SJSA1 (cell line): ENCODE data around the gene TSPOAP1. TPM values are rescaled to one million over a fixed set of nuclear protein-coding genes. Genes with fewer than 3 reads are reported as not detected.

Experiments used
- DNase-seq, 2 experiments: peaks; one replicate each; pipeline ENCODE4 v3.0.0-alpha.2; 2015 to 2020; ENCODE audit warnings: low spot score in 2 of 2, low read depth in 1 of 2
- H3K27ac ChIP-seq: fragments of 250-450 bp; sonication (Bioruptor Pico); 2 replicates; pipeline ENCODE4 v1.5.1; 2020; ENCODE audit warnings: mild to moderate bottlenecking, moderate library complexity
- H3K27me3 ChIP-seq: fragments of 250-450 bp; sonication (Bioruptor Pico); replicated peaks from 2 replicates; pipeline ENCODE4 v1.5.1; 2020; ENCODE audit warnings: mild to moderate bottlenecking, moderate library complexity
- H3K36me3 ChIP-seq: fragments of 250-450 bp; sonication (Bioruptor Pico); 2 replicates; pipeline ENCODE4 v1.5.1; 2020; ENCODE audit warnings: mild to moderate bottlenecking
- H3K4me1 ChIP-seq: fragments of 250-450 bp; sonication (Bioruptor Pico); replicated peaks from 2 replicates; pipeline ENCODE4 v1.6.1; 2021; ENCODE audit warnings: mild to moderate bottlenecking
- H3K4me3 ChIP-seq: fragments of 250-450 bp; sonication (Bioruptor Pico); 2 replicates; pipeline ENCODE4 v1.5.1; 2020; ENCODE audit warnings: mild to moderate bottlenecking
- H3K9me3 ChIP-seq: fragments of 250-450 bp; sonication (Bioruptor Pico); replicated peaks from 2 replicates; pipeline ENCODE4 v1.5.1; 2020; ENCODE audit warnings: mild to moderate bottlenecking
- total RNA-seq: library from RNA; depleted of rRNA; stranded (reverse); fragments of >200 nt; shearing (Covaris generic); gene quantifications from 2 replicates; pipeline ENCODE4 v1.2.3, GENCODE V29; 2014

The TSPOAP1 gene
- total RNA-seq, 1 experiment from 2014 or later: 0.05 TPM

DNA sequence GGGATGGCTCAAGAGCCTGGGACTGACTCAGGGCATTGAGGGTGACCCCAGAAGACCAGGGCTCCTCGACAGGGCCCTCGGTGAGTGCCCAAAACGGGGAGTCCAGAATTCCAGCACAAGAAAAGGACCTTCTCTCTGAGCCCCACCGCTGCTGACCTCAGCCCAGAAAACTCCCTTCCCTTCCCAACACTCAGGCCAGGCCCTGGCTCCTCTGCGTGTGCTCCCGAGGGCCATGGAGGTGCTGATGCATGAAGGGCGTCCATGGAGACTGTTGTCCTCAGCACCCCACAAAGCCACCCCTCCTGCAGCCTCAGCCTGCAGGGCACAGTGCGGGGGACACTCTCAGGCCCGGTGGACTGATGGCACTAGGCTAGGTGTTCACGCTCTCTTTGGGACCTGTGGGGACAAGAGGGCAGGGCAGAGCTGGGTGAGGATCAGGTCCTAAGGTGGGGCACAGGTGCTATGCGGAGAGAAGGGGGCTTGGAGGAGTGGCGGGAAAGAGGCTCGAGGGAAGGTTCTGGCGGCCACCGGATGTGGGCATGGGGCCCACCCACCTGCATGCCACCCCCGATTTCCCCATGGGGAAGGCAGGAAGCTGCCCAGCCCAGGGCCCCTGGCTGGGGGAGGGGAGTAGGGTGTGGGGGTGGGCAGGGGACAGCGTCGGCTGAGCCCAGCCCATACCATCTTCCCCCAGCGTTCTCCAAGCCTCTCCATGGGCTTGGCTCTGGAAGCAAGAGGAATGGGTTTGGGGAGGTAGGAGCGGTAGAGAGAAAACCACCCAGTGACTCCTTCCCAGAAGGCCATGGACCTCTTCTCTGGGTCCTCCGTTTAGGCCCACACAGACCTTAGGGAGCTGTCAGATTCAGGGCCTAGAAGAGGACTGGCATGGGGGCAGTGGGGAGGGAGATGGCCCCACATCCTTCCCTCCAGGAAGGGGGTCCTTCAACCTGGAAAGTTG lies 4.5 kb upstream of the TSPOAP1 start:
- H3K27me3 ChIP-seq: peaks cover 3% of the 10 kb centered on the region

DNA sequence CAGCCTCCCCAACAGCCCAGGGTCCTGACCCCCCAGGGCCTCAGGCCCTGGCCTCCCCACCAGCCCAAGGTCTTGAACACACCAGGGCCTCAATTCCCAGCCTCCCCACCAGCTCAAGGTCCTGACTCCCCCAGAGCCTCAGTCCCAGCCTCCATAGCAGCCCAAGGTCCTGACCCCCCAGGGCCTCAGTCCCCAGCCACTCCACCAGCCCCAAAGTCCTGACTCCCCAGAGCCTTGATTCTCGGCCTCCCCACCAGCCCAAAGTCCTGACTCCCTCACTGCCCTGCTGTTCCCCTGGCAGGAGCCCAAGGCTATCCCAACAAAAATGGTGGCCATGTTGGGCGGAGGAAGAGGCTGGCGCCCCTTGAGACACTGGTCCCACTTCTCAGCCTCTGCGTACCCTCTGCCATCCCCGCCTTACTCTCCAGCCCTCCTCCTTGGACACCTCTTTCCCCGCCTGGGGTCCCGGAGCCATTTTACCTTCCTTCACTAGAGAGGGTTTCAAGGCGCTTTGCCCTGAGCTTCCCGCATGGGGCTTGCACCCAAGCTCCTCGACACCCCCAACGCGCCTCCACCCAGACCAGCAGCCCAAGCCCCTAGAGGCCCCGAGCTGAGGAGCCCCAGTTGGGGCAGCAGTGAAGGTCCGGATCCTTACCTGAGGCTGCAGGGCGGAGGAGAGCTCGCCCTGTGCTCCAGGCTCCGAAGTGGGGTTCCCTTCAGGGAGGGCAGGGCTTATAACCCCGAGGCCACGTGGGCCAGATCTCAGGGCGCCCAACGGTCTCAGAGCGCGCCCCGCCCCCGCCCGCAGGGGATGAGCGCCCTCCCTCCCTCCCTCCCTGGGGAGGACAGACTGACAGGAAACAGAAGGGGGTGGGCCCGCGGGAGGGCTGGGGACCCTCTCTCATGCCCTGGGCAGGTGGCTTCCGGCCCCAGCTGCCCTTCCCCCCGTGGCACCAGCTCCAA lies 3.5 kb upstream of the TSPOAP1 start:
- Histone ChIP-seq H3K27ac (0 out of 2 replicates have a peak overlapping the region, but pooled peaks have one; percentile 27), H3K36me3 (no peaks in the 10 kb centered on the region), H3K9me3 (no peaks in the 10 kb centered on the region), H3K4me3 (no peak overlapping the region), H3K4me1 (peaks cover 21% of the 10 kb centered on the region), H3K27me3 (peaks cover 10% of the 10 kb centered on the region)
- no peak for DNase-seq

More for the DNA sequence above, 4.5 kb upstream of the TSPOAP1 start:
- DNase-seq: no peak
- Histone ChIP-seq H3K9me3 (no peaks in the 10 kb centered on the region), H3K4me3 (no peak overlapping the region), H3K4me1 (peaks cover 31% of the 10 kb centered on the region), H3K27ac (no peak overlapping the region), H3K36me3 (no peaks in the 10 kb centered on the region)

DNA sequence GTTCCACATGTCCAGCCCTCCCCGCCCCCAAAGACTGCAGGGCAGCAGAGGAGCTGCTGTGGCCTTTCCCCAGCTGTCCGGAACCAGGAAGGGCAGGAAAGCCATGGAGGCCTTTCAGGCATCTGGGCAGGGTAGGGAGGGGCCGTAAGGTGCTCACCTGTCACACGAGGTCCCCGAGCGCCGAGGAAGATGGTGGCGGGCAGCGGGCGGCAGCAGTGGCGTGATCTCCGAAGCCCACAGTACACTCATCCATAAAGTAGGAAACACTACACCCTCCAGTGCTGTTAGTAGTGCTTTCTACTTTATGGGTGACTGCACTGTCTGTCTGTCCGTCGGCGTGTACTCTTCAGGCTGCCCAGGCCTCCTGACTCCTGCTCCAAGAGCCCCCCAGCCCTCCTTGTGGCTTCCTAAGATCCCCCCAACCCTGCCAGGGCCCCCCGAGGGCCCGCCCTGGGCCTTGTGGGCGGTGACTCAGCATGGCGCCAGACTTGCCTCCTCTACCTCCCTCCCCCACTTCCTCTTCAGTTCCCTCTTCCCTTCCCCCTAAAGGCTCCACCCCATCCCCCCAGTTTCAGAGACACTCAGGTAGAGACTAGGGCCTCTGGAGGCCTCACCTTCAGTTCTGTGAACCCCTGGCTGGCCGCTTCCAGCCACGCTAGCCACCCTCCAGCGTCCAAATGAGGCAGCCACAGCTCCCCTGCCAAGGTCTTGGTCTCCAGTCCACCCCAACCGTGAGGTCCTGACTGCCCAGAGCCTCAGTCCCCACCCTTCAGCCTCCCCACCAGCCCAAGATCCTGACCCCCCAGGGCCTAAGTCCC lies 2.6 kb upstream of the TSPOAP1 start:
- 0 out of 2 replicates have a peak overlapping the region, but pooled peaks have one; percentile 27 for H3K27ac ChIP-seq
- DNase-seq: no peak
- H3K27me3 ChIP-seq: peaks cover 17% of the 10 kb centered on the region
- no peaks in the 10 kb centered on the region for H3K36me3 ChIP-seq
- no peaks in the 10 kb centered on the region for H3K9me3 ChIP-seq
- H3K4me1 ChIP-seq: peaks cover 17% of the 10 kb centered on the region
- H3K4me3 ChIP-seq: peak overlapping the region; percentile 4; the same call in 1 of the 2 replicates

DNA sequence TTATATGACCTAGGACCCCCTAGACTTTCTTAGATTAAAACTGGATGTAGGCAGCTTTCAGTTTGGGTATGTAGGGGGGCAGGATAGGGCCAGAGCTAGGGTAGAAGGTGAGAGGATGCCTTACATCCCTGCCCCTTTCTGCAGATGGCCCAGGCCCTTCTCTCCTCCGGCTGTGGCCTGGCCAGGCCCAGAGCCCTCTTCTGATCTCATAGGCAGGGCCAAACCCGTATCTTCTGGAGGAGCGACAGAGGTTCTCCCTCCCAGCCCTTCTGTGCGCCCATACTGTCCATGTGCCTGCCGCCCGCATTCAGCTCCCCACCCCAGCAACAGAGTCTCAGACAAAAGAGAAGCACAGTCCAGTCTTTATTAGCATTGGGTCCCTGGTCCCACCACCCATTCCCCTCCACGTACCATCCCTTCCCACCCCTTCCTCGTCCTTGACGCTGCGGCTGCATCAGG lies 2.0 kb upstream of the TSPOAP1 start:
- Histone ChIP-seq H3K36me3 (no peaks in the 10 kb centered on the region), H3K9me3 (no peaks in the 10 kb centered on the region), H3K4me3 (peak overlapping the region; percentile 4; the same call in 1 of the 2 replicates), H3K4me1 (peaks cover 11% of the 10 kb centered on the region), H3K27ac (no peak overlapping the region), H3K27me3 (peaks cover 23% of the 10 kb centered on the region)
- DNase-seq: no peak

DNA sequence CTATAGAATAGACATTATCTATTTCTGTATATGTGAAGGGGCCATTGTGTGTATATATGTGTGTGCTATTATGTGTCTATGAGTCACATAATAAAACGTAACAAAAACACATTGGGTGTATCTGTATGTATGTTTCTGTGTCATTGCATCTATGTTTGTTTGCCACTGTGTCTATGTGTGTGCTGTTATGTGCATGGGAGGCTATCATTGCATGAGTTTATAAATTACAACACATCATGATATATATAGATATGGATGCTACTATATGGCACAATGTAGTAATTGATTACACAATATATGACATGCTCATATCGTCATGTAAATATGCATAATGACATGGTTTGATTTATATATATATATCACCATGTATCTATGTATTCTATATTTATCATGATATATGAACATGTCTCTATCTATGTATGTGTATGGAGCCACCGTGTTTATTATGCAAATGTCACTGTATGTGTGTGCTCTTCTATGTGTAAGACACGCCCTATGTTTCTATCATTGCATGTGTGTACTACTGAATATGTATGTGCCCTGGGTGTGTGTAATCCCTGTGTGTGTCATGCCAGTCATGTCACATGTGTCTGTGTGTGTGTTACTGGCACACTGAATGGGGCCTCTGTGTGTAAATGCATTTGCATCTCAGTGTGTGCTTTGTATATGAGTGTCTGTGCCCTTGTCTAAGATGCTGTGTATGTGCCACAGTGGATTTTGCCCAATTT lies 1.4 kb upstream of the TSPOAP1 start:
- Histone ChIP-seq H3K27ac (no peak overlapping the region), H3K36me3 (no peaks in the 10 kb centered on the region), H3K27me3 (peaks cover 29% of the 10 kb centered on the region), H3K9me3 (no peaks in the 10 kb centered on the region), H3K4me3 (no peak overlapping the region), H3K4me1 (peaks cover 11% of the 10 kb centered on the region)
- no peak for DNase-seq

- peaks cover 15% of the 10 kb centered on the region for H3K4me1 ChIP-seq
- no peaks in the 10 kb centered on the region for H3K36me3 ChIP-seq
- H3K9me3 ChIP-seq: no peaks in the 10 kb centered on the region
- H3K27ac ChIP-seq: no peak overlapping the region
- peaks cover 37% of the 10 kb centered on the region for H3K27me3 ChIP-seq
- no peak overlapping the region for H3K4me3 ChIP-seq
- DNase-seq: no peak
Observed at GRCh38 chr17:58329035-58329809, 627 bp upstream of the TSPOAP1 start.

DNA sequence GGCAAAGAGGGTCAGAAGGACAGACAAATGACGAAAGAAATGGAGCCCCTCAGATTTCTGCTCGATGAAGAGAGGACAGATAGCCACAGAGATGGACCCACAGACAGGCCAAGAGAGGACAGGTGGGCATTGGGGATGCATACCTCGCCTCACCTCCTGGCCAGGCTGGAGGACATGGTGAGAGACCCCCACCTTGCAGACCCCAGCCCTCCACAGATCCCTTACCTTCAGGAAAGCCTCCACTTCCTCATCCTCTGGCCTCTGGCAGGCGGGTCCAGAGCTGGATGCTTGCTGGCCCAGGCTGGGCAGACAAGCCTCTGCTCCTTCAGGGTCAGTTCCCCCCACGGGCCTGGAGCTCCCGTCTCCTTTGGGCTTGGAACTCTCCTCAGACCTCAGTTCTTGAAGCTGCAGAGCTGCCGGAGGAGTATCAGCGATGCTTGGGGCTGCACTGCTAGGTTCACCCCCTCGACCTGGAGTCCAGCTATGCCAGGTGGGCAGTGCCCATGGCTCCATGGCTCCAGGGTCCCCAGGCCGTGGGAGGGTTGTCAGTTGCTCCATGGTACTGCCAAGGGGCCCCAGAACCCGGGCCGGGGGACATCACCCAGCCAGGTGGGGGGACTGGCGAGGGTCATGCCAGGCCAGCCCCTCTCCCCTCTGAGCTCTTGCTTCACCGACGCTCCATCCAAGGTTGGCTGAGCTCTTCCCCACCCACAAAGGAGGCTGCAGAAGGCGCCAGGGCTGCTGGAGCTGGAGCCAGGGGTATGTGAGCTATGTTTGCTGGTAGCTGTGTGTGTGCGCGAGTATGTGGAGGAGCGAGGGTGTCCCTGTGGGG lies 1.0 kb downstream of the TSPOAP1 start:
- Histone ChIP-seq H3K27me3 (peaks cover 53% of the 10 kb centered on the region), H3K36me3 (no peaks in the 10 kb centered on the region), H3K9me3 (no peaks in the 10 kb centered on the region), H3K27ac (no peak overlapping the region), H3K4me1 (peaks cover 18% of the 10 kb centered on the region), H3K4me3 (no peak overlapping the region)
- DNase-seq: no peak

DNA sequence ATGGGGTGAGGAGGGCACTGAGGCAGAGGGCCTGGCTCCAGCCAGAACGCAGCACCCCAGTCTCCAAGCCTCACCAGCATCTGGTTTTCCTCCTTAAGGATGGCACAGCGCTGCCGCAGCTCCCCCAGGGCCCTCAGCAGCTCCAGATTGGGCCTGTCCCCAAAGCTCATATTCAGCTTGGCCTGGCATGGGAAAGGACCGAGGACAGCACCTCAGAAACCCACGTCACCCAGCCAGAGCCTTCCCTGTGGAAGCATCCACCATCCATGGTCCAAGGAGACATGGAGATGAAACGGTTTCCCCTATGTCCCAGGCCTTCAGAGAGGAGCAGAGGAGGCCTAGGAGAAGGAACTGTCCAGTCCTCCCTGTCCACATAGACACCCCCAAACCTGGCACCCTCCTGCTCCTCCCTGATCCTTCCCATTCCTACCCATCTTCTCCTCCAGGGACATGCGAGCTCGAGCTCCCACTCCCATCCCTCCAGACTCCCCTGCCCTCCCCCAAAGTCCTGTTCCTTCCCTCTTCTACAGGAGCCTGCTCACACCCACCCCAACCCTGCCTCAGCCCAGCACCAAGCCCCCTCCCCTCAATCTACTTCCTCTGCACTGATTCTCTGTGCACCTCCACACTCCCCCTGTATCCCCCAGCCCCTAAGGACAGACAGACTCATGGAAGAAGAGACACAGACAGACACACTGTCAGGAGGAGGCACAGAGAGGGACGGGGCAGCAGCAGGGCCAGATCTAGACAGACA lies 1.8 kb downstream of the TSPOAP1 start:
- Histone ChIP-seq H3K4me1 (peaks cover 16% of the 10 kb centered on the region), H3K9me3 (no peaks in the 10 kb centered on the region), H3K27me3 (peaks cover 60% of the 10 kb centered on the region), H3K36me3 (no peaks in the 10 kb centered on the region), H3K27ac (no peak overlapping the region), H3K4me3 (no peak overlapping the region)
- DNase-seq: no peak

GRCh38 chr17:58325976-58326468 lies 2.6 kb downstream of the TSPOAP1 start:
- no peak overlapping the region for H3K4me3 ChIP-seq

GRCh38 chr17:58325289-58325726 lies 3.3 kb downstream of the TSPOAP1 start:
- Histone ChIP-seq H3K4me1 (peaks cover 7% of the 10 kb centered on the region), H3K27me3 (peaks cover 62% of the 10 kb centered on the region), H3K4me3 (no peak overlapping the region), H3K36me3 (no peaks in the 10 kb centered on the region), H3K27ac (no peak overlapping the region), H3K9me3 (no peaks in the 10 kb centered on the region)
- DNase-seq: no peak

More at GRCh38 chr17:58325976-58326468, 2.6 kb downstream of the TSPOAP1 start:
- H3K36me3 ChIP-seq: no peaks in the 10 kb centered on the region
- H3K4me1 ChIP-seq: peaks cover 9% of the 10 kb centered on the region
- no peak for DNase-seq
- no peak overlapping the region for H3K27ac ChIP-seq
- H3K9me3 ChIP-seq: no peaks in the 10 kb centered on the region
- peaks cover 60% of the 10 kb centered on the region for H3K27me3 ChIP-seq
